HCT116 (cell line): ENCODE data around the gene C4orf36. TPM values are rescaled to one million over a fixed set of nuclear protein-coding genes. Genes with fewer than 3 reads are reported as not detected.

Experiments
- ATAC-seq: fragments of 200-7000 bp; cut with Tn5 transposase; 2 replicates; pipeline ENCODE4 v1.9.1; 2020; ENCODE audit warnings: mild to moderate bottlenecking, moderate library complexity
- BruUV-seq: library from RNA; stranded (reverse); fragments of 400-500 nt; replicated peaks from 2 replicates; lab custom pipeline; 2021; lab: Mats Ljungman, UMichigan
- CTCF ChIA-PET: fragments of 300-600 bp; sonication (Branson Sonifier 250); formaldehyde crosslinking; loops from one replicate; lab custom pipeline; 2021; ENCODE audit warnings: antibody characterized with exemption; lab: Charles Lee
- POLR2A ChIA-PET: fragments of 300-600, 350-600 bp; sonication (Branson Sonifier 250); formaldehyde crosslinking; loops from one replicate; lab custom pipeline; 2021; ENCODE audit warnings: antibody characterized with exemption; lab: Charles Lee
- RAD21 ChIA-PET, 2 experiments: fragments of 300-600 bp; sonication (Branson Sonifier 250); formaldehyde crosslinking; loops; one replicate each; lab custom pipeline; 2023; ENCODE audit warnings: low total read pairs in 2 of 2; ENCODE audit not compliant: uncharacterized antibody in 2 of 2, unreplicated experiment in 2 of 2, low non-redundant PET in 1 of 2; lab: Charles Lee
- DNase-seq: peaks from one replicate; pipeline ENCODE4 v3.0.0-alpha.2; 2010; ENCODE audit warnings: low read depth, low spot score
- H2AFZ ChIP-seq: fragments of 200-600 bp; shearing (Covaris generic), sonication (generic); 2 replicates; pipeline ENCODE4 v1.6.1; 2017; ENCODE audit warnings: low read depth, mixed run types, mixed read lengths, antibody characterized with exemption, low read length; ENCODE audit not compliant: poor library complexity, severe bottlenecking
- H3K27ac ChIP-seq: 2 replicates; pipeline ENCODE4 v1.5.1; 2012; ENCODE audit warnings: low read depth, low read length
- H3K27me3 ChIP-seq: fragments of 200-600 bp; sonication (generic); 2 replicates; pipeline ENCODE4 v1.6.1; 2016; ENCODE audit warnings: mixed run types, low read length, mixed read lengths; ENCODE audit not compliant: insufficient read depth
- H3K36me3 ChIP-seq, 2 experiments: fragments of 200-500 bp in 1 of 2; fragments of 200-600 bp in 1 of 2; sonication (Bioruptor generic) in 1 of 2; sonication (generic) in 1 of 2; 2 replicates each; pipeline versions ENCODE4 v1.5.1 to v1.6.1; 2014 to 2016; ENCODE audit warnings: low read length in 2 of 2, inconsistent platforms in 1 of 2, mixed read lengths in 1 of 2, mixed run types in 1 of 2; ENCODE audit not compliant: insufficient read depth in 2 of 2, control insufficient read depth in 1 of 2
- H3K4me1 ChIP-seq, 2 experiments: fragments of 200-600 bp in 1 of 2; sonication (generic) in 1 of 2; 2 replicates each; pipeline versions ENCODE4 v1.5.1 to v1.6.1; 2012 to 2017; ENCODE audit warnings: low read length in 2 of 2, inconsistent platforms in 1 of 2, mild to moderate bottlenecking in 1 of 2, mixed read lengths in 1 of 2, mixed run types in 1 of 2, moderate library complexity in 1 of 2; ENCODE audit not compliant: insufficient read depth in 2 of 2, control insufficient read depth in 1 of 2
- H3K4me2 ChIP-seq: fragments of 200-600 bp; sonication (generic); 2 replicates; pipeline ENCODE4 v1.6.1; 2017; ENCODE audit warnings: mixed run types, low read length, mixed read lengths
- H3K4me3 ChIP-seq, 2 experiments: fragments of 200-600 bp in 1 of 2; sonication (generic) in 1 of 2; replicated peaks in 1 of 2; 2 replicates each; pipeline ENCODE4 v1.5.1; 2011 to 2016; ENCODE audit warnings: low read length in 2 of 2, control low read depth in 1 of 2, low read depth in 1 of 2, mild to moderate bottlenecking in 1 of 2, mixed read lengths in 1 of 2, mixed run types in 1 of 2
- H3K79me2 ChIP-seq: fragments of 200-600 bp; sonication (generic); 2 replicates; pipeline ENCODE4 v1.6.1; 2017; ENCODE audit warnings: mild to moderate bottlenecking, mixed run types, low read length, moderate library complexity, mixed read lengths; ENCODE audit not compliant: insufficient read depth
- H3K9ac ChIP-seq: fragments of 200-600 bp; sonication (generic); 2 replicates; pipeline ENCODE4 v1.6.1; 2016; ENCODE audit warnings: low read length, mixed read lengths
- H3K9me2 ChIP-seq: fragments of 200-600 bp; sonication (generic), shearing (Covaris generic); 2 replicates; pipeline ENCODE4 v1.6.1; 2017; ENCODE audit warnings: mixed run types, mild to moderate bottlenecking, moderate library complexity; ENCODE audit not compliant: insufficient read depth
- H3K9me3 ChIP-seq, 2 experiments: fragments of 200-500 bp in 1 of 2; fragments of 200-600 bp in 1 of 2; sonication (Bioruptor generic) in 1 of 2; sonication (generic) in 1 of 2; 2 replicates each; pipeline ENCODE4 v1.6.1; 2014 to 2017; ENCODE audit warnings: low read length in 2 of 2, mixed read lengths in 2 of 2, inconsistent platforms in 1 of 2, low read depth in 1 of 2, mild to moderate bottlenecking in 1 of 2, mixed run types in 1 of 2, moderate library complexity in 1 of 2; ENCODE audit not compliant: control insufficient read depth in 1 of 2, insufficient read depth in 1 of 2
- H4K20me1 ChIP-seq: fragments of 200-600 bp; sonication (generic), shearing (Covaris generic); 2 replicates; pipeline ENCODE4 v1.6.1; 2017; ENCODE audit warnings: mixed run types, mild to moderate bottlenecking, moderate library complexity; ENCODE audit not compliant: insufficient read depth
- ATF3 ChIP-seq: IDR thresholded peaks from 2 replicates; pipeline ENCODE4 v1.6.1; 2012
- CBX3 ChIP-seq: IDR thresholded peaks from 2 replicates; pipeline ENCODE4 v1.6.1; 2012; ENCODE audit warnings: low read depth
- CEBPB ChIP-seq: IDR thresholded peaks from 2 replicates; pipeline ENCODE4 v1.6.1; 2012; ENCODE audit warnings: low read depth
- CTCF ChIP-seq, 3 experiments: fragments of 200-600 bp in 1 of 3; sonication (generic) in 1 of 3; IDR thresholded peaks in 2 of 3; conservative IDR thresholded peaks in 1 of 3; 2 replicates each; pipeline ENCODE4 v1.5.1; 2012 to 2017; ENCODE audit warnings: low read depth in 2 of 3, low read length in 2 of 3, antibody characterized with exemption in 1 of 3, borderline replicate concordance in 1 of 3, control low read depth in 1 of 3, mild to moderate bottlenecking in 1 of 3, mixed read lengths in 1 of 3, mixed run types in 1 of 3, moderate library complexity in 1 of 3; ENCODE audit not compliant: insufficient read depth in 1 of 3
- ELF1 ChIP-seq: IDR thresholded peaks from 2 replicates; pipeline ENCODE4 v1.6.1; 2012; ENCODE audit warnings: low read depth, borderline replicate concordance
- EZH2 ChIP-seq: fragments of 200-600 bp; sonication (generic); IDR thresholded peaks from 2 replicates; pipeline ENCODE4 v1.6.1; 2017; ENCODE audit warnings: antibody characterized with exemption, mixed run types
- EZH2phosphoT487 ChIP-seq: fragments of 200-600 bp; IDR thresholded peaks from 2 replicates; pipeline ENCODE4 v1.6.1; 2018; ENCODE audit warnings: antibody characterized with exemption, borderline replicate concordance
- FOSL1 ChIP-seq: IDR thresholded peaks from 2 replicates; pipeline ENCODE4 v1.6.1; 2012; ENCODE audit warnings: low read depth
- POLR2A ChIP-seq: IDR thresholded peaks from 2 replicates; pipeline ENCODE4 v1.7.0; 2011; ENCODE audit warnings: borderline replicate concordance; ENCODE audit not compliant: insufficient read depth, insufficient read length; ENCODE audit errors: extremely low read depth
- SP1 ChIP-seq: IDR thresholded peaks from 2 replicates; pipeline ENCODE4 v1.6.1; 2012; ENCODE audit warnings: low read depth
- TCF7L2 ChIP-seq: IDR thresholded peaks from 2 replicates; pipeline ENCODE4 v1.7.0; 2011; ENCODE audit warnings: borderline replicate concordance, inconsistent platforms; ENCODE audit not compliant: insufficient read depth, insufficient read length; ENCODE audit errors: extremely low read depth
- YY1 ChIP-seq: IDR thresholded peaks from 2 replicates; pipeline ENCODE4 v1.6.1; 2011; ENCODE audit warnings: low read length, low read depth, moderate library complexity, mild to moderate bottlenecking; ENCODE audit not compliant: insufficient replicate concordance; ENCODE audit errors: extremely low read depth
- ZBTB33 ChIP-seq: IDR thresholded peaks from 2 replicates; pipeline ENCODE4 v1.6.1; 2011; ENCODE audit warnings: mild to moderate bottlenecking, low read length, moderate library complexity; ENCODE audit not compliant: insufficient replicate concordance; ENCODE audit errors: extremely low read depth
- ZFX ChIP-seq: fragments of 450-650 bp; IDR thresholded peaks from 2 replicates; pipeline ENCODE4 v1.6.1; 2017
- intact Hi-C: fragments of 100-400 bp; cut with micrococcal nuclease; formaldehyde crosslinking; loops from 2 replicates; pipeline ENCODE4 v1.10.0; 2022
- total RNA-seq: library from RNA; stranded (reverse); gene quantifications from one replicate; pipeline ENCODE4 v1.2.1, GENCODE V29; 2021; ENCODE audit not compliant: unreplicated experiment

C4orf36 gene
- total RNA-seq, 1 experiment from 2014 or later = 1.8 TPM

- DNase-seq (no peak), ATAC-seq (no peak)
- POLR2A ChIA-PET = no interaction called here
- Histone ChIP-seq H3K79me2 (no peaks in the 10 kb centered on the region), H3K9ac (no peak overlapping the region), H4K20me1 (no peaks in the 10 kb centered on the region), H3K9me3 (no peaks in the 10 kb centered on the region), H3K4me1 (peaks cover 10 to 16% of the 10 kb centered on the region in 2 experiments; a peak in 3 of 4 replicates), H3K27ac (no peak overlapping the region), H3K9me2 (no peaks in the 10 kb centered on the region), H2AFZ (no peak overlapping the region), H3K36me3 (no peaks in the 10 kb centered on the region), H3K4me2 (no peak overlapping the region), H3K27me3 (no peaks in the 10 kb centered on the region), H3K4me3 (no peak overlapping the region)
- BruUV-seq = no TSS peak
- RAD21 ChIA-PET = no interaction called here
- TF ChIP-seq ELF1 = no peak
- no peak for TF ChIP-seq ZFX
- TF ChIP-seq ZBTB33 = no peak
- no peak for TF ChIP-seq FOSL1
- no peak for TF ChIP-seq EZH2phosphoT487
- TF ChIP-seq CBX3 = no peak
- TF ChIP-seq TCF7L2 = no peak
- TF ChIP-seq YY1 = no peak
- TF ChIP-seq SP1 = no peak
- no peak for TF ChIP-seq POLR2A
- TF ChIP-seq ATF3 = no peak
- no peak for TF ChIP-seq EZH2
- no peak for TF ChIP-seq CTCF (IDR thresholded peaks at IDR 0.05 in 2 of 3, conservative IDR thresholded peaks at IDR 0.05 in 1 of 3; ENCODE audit: borderline replicate concordance in 1 of 3, insufficient read depth in 1 of 3, low read depth in 2 of 3, low read length in 2 of 3)
- TF ChIP-seq CEBPB = no peak
- intact Hi-C loops = no loop called here
- CTCF ChIA-PET = no interaction called here
These were observed 35.3 kb downstream of the C4orf36 start for GRCh38 chr4:86856896-86857295.
